Measurements from ENCODE around the gene ZP4.

ZP4 gene

DNA sequence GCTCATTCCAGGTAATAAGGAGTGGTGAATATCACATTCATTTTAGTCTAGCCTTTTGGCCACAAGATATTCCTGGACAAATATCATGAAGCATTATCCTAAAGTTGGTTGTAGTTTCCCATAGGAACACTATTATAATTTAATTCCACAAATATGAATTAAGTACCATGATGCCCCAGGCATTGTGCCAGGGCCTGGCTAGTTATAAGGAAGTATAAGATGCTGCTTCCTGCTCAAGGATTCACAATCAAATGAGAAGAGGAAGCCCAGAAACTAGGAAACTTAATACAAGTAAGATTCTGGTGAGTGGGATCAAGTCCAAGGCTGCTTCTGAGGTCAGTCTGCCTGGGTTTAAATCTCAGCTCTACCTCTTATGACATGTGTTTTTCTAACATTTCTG is 30.6 kb upstream of the ZP4 start:
- Mint-ChIP-seq H3K27me3 (ENCODE audit: low read depth) (peaks cover 6% of the 10 kb centered on the region), H3K4me3 (no peak overlapping the region), H3K36me3 (ENCODE audit: low read depth) (no peaks in the 10 kb centered on the region), H3K4me1 (no peaks in the 10 kb centered on the region), H3K27ac (no peak overlapping the region), H3K9me3 (peaks cover 3% of the 10 kb centered on the region)
- TF ChIP-seq, protein P1, sequence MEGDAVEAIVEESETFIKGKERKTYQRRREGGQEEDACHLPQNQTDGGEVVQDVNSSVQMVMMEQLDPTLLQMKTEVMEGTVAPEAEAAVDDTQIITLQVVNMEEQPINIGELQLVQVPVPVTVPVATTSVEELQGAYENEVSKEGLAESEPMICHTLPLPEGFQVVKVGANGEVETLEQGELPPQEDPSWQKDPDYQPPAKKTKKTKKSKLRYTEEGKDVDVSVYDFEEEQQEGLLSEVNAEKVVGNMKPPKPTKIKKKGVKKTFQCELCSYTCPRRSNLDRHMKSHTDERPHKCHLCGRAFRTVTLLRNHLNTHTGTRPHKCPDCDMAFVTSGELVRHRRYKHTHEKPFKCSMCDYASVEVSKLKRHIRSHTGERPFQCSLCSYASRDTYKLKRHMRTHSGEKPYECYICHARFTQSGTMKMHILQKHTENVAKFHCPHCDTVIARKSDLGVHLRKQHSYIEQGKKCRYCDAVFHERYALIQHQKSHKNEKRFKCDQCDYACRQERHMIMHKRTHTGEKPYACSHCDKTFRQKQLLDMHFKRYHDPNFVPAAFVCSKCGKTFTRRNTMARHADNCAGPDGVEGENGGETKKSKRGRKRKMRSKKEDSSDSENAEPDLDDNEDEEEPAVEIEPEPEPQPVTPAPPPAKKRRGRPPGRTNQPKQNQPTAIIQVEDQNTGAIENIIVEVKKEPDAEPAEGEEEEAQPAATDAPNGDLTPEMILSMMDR (IDR thresholded peaks at IDR 0.05; ENCODE audit: unreplicated experiment in 3 of 3) = no peak

- Mint-ChIP-seq H3K27ac (no peak overlapping the region), H3K36me3 (ENCODE audit: low read depth) (peaks cover 3% of the 10 kb centered on the region), H3K9me3 (peaks cover 20% of the 10 kb centered on the region), H3K4me3 (no peak overlapping the region), H3K27me3 (ENCODE audit: low read depth) (no peaks in the 10 kb centered on the region), H3K4me1 (no peaks in the 10 kb centered on the region)
- TF ChIP-seq, protein P1 (IDR thresholded peaks at IDR 0.05; ENCODE audit: unreplicated experiment in 3 of 3) = no peak
Observed at GRCh38 chr1:237913345-237913744, 22.6 kb upstream of the ZP4 start.

GRCh38 chr1:237911911-237912310 is 21.2 kb upstream of the ZP4 start:
- TF ChIP-seq, protein P1 (IDR thresholded peaks at IDR 0.05; ENCODE audit: unreplicated experiment in 3 of 3) = no peak
- Mint-ChIP-seq H3K27me3 (ENCODE audit: low read depth) (no peaks in the 10 kb centered on the region), H3K9me3 (peaks cover 17% of the 10 kb centered on the region), H3K36me3 (ENCODE audit: low read depth) (peaks cover 3% of the 10 kb centered on the region), H3K4me1 (no peaks in the 10 kb centered on the region), H3K27ac (no peak overlapping the region), H3K4me3 (no peak overlapping the region)

DNA sequence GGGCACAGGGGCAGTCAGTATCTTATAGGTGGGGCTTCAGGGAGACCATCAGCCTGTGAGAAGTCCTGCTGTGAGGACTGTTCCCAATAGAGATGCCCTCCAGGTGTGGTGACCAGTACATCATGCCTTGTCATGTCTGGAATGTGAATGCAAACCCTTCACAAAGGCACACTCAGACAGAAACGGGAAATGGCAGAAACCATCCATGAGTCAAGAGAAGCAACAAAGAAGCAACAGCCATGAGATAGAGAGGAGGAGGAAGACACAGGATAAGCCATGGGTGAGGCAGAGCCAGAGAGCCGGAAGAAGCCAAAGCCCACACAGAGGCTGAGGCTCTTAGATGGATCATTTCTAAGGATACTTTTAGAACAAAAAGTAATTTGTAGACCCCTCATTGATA is 20.1 kb upstream of the ZP4 start:
- TF ChIP-seq, protein P1 (IDR thresholded peaks at IDR 0.05; ENCODE audit: unreplicated experiment in 3 of 3) = no peak
- Mint-ChIP-seq H3K36me3 (ENCODE audit: low read depth) (peaks cover 3% of the 10 kb centered on the region), H3K27me3 (ENCODE audit: low read depth) (no peaks in the 10 kb centered on the region), H3K4me1 (no peaks in the 10 kb centered on the region), H3K27ac (no peak overlapping the region), H3K9me3 (peaks cover 14% of the 10 kb centered on the region), H3K4me3 (no peak overlapping the region)

GRCh38 chr1:237903961-237904360 is 13.2 kb upstream of the ZP4 start:
- no peaks in the 10 kb centered on the region for H3K9me3 Mint-ChIP-seq
- H3K36me3 Mint-ChIP-seq (ENCODE audit: low read depth) = no peaks in the 10 kb centered on the region
- H3K27ac Mint-ChIP-seq = no peak overlapping the region
- H3K4me1 Mint-ChIP-seq = no peaks in the 10 kb centered on the region
- H3K27me3 Mint-ChIP-seq (ENCODE audit: low read depth) = peaks cover 5% of the 10 kb centered on the region
- no peak overlapping the region for H3K4me3 Mint-ChIP-seq
- TF ChIP-seq, protein P1 (IDR thresholded peaks at IDR 0.05; ENCODE audit: unreplicated experiment in 3 of 3) = no peak

DNA sequence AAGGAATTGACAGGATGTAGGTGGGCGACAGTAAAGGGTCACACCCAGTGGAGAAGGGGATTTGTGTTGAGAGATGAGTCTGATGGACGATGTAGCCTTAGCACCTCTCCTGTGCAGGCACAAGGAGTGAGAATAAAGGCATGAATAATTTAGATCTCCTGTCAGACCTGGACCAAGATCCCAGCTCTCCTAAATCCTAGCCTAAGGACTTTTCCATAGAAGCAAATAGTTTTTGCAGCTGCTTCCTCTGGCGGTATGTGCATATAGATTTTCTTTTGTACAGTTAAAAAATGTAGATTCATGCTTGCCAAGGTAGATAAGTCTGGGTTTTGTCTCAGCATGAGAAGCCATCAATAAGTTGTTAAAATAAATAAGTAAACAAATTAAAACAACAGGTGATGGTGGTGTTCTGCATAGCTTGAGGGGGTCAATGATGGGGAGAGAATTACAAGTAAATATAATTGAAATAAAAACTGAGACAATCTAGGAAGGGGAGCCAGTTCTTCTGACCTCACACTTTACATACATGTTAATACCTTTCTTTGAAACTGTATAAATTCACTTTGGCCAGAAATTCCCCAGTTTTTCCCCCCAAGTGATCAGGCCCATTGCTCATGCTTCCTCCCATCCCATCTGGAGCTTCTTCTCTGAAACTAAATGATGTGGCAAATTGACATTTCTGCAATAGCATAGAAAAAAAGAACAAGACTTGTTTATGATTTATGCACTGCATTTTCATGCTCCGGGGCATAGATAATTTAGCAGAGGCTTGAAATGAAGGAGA is 12.4 kb upstream of the ZP4 start:
- Mint-ChIP-seq H3K9me3 (no peaks in the 10 kb centered on the region), H3K36me3 (ENCODE audit: low read depth) (no peaks in the 10 kb centered on the region), H3K4me1 (no peaks in the 10 kb centered on the region), H3K4me3 (no peak overlapping the region), H3K27me3 (ENCODE audit: low read depth) (peaks cover 5% of the 10 kb centered on the region), H3K27ac (no peak overlapping the region)
- TF ChIP-seq, protein P1 (IDR thresholded peaks at IDR 0.05; ENCODE audit: unreplicated experiment in 3 of 3) = no peak
